ENCODE results near the gene MBD2. TPM values are rescaled to one million over a fixed set of nuclear protein-coding genes. Genes with fewer than 3 reads are reported as not detected.

Gene MBD2
- polyA plus RNA-seq, 4 donors, result 114 to 131 (median 118) TPM

- DNase-seq (ENCODE audit: low read depth in 4 of 4, low spot score in 2 of 4), result no peak
Measured at GRCh38 chr18:54116541-54117257, 107.8 kb downstream of the MBD2 start.

- no peak for DNase-seq (ENCODE audit: low read depth in 4 of 4, low spot score in 2 of 4)
Measured at GRCh38 chr18:54112356-54112755, 112.1 kb downstream of the MBD2 start.

- DNase-seq (ENCODE audit: low read depth in 4 of 4, low spot score in 2 of 4), result no peak
Measured at GRCh38 chr18:54109131-54109683, 115.3 kb downstream of the MBD2 start.

- DNase-seq (ENCODE audit: low read depth in 4 of 4, low spot score in 2 of 4), result no peak
Measured at GRCh38 chr18:54102123-54102522, 122.3 kb downstream of the MBD2 start.

Other genes starting within 250 kb of the MBD2 start
- gene POLI, start 44.8 kb upstream of the MBD2 start, polyA plus RNA-seq (ENCODE audit: insufficient read length in 4 of 4), result 10 to 100 TPM; 45.3 to 82.9 (median 66.2) TPM
- under 1 TPM; 0.21 to 0.27 (median 0.26) TPM for gene STARD6, start 133.2 kb upstream of the MBD2 start, polyA plus RNA-seq (ENCODE audit: insufficient read length in 4 of 4)
- 10 to 100 TPM in 2 of 4 donors, 1 to 10 TPM in 2; 9.6 to 14.2 (median 10.1) TPM for gene C18orf54, start 133.2 kb upstream of the MBD2 start, polyA plus RNA-seq (ENCODE audit: insufficient read length in 4 of 4)

Measured in left renal cortex interstitium (tissue), 4 donors.